ENCODE data around the gene LSMEM2.

The LSMEM2 gene

GRCh38 chr3:50288387-50289007 lies 9.6 kb downstream of the LSMEM2 start:
- no peak overlapping the region for H3K9ac ChIP-seq (ENCODE audit: low read length)
- no peak overlapping the region for H3K4me2 ChIP-seq (ENCODE audit: low read length)
- no peak overlapping the region for H4K8ac ChIP-seq (ENCODE audit: low read depth, low read length)
- WGBS (ENCODE audit: extremely low coverage, insufficient coverage, low lambda C conversion rate) = no CpG with 5 or more reads among the region's 23 CpGs
- peaks cover 14% of the 10 kb centered on the region for H3K79me2 ChIP-seq (ENCODE audit: control insufficient read depth, insufficient read depth, low read length)
- no peak overlapping the region for H4K5ac ChIP-seq (ENCODE audit: low read length)
- H3K36me3 ChIP-seq (ENCODE audit: control insufficient read depth, insufficient read depth, low read length) = peaks cover 15% of the 10 kb centered on the region
- no peaks in the 10 kb centered on the region for H3K27me3 ChIP-seq (ENCODE audit: insufficient read depth, low read length, poor library complexity)
- H3K23ac ChIP-seq (ENCODE audit: low read length) = no peak overlapping the region
- H3K4me1 ChIP-seq (ENCODE audit: control insufficient read depth, low read depth, low read length) = peaks cover 3% of the 10 kb centered on the region
- no peak overlapping the region for H3K56ac ChIP-seq (ENCODE audit: low read length)
- H2BK120ac ChIP-seq (ENCODE audit: low read depth, low read length) = no peak overlapping the region
- no peak overlapping the region for H3K4ac ChIP-seq (ENCODE audit: low read depth, low read length)
- H3K18ac ChIP-seq (ENCODE audit: low read length) = no peak overlapping the region
- H2BK15ac ChIP-seq (replicated peaks; ENCODE audit: low read depth) = no peak overlapping the region
- H3K4me3 ChIP-seq (ENCODE audit: low read length) = no peak overlapping the region
- H3K27ac ChIP-seq (ENCODE audit: low read depth, low read length) = no peak overlapping the region
- H2AK5ac ChIP-seq (ENCODE audit: low read length) = no peak overlapping the region
- H2BK5ac ChIP-seq (ENCODE audit: low read length) = no peak overlapping the region
- peaks cover 15% of the 10 kb centered on the region for H3K79me1 ChIP-seq (ENCODE audit: low read length)
- no peak for DNase-seq

DNA sequence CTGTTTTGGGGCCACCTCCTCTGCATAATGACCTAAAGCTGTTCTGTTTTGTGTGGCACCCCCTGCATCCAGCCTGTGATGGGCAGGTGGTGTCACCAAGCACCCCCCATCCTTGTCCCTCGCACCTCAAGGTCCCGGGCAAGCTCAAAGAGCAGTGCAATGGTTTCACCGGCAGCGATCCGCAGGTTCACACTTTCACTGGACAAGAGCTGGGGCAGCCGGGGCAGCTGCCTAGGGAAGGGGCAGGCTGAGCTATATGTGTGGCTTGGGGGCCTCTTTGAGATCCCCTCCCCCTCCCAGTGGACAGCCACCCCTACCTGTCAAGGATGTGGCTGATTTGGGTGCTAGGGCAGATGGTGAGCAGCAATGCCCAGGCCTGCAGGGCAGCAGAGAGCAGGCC lies 10.2 kb downstream of the LSMEM2 start:
- H4K5ac ChIP-seq (ENCODE audit: low read length) = no peak overlapping the region
- no peak overlapping the region for H3K23ac ChIP-seq (ENCODE audit: low read length)
- H3K36me3 ChIP-seq (ENCODE audit: control insufficient read depth, insufficient read depth, low read length) = peaks cover 15% of the 10 kb centered on the region
- no peak overlapping the region for H3K27ac ChIP-seq (ENCODE audit: low read depth, low read length)
- H3K4ac ChIP-seq (ENCODE audit: low read depth, low read length) = no peak overlapping the region
- no peak overlapping the region for H2AK5ac ChIP-seq (ENCODE audit: low read length)
- H3K79me1 ChIP-seq (ENCODE audit: low read length) = peaks cover 15% of the 10 kb centered on the region
- no peak overlapping the region for H3K56ac ChIP-seq (ENCODE audit: low read length)
- no peak overlapping the region for H4K8ac ChIP-seq (ENCODE audit: low read depth, low read length)
- H3K4me2 ChIP-seq (ENCODE audit: low read length) = no peak overlapping the region
- no peak overlapping the region for H2BK5ac ChIP-seq (ENCODE audit: low read length)
- no peak overlapping the region for H3K9ac ChIP-seq (ENCODE audit: low read length)
- H2BK15ac ChIP-seq (replicated peaks; ENCODE audit: low read depth) = no peak overlapping the region
- DNase-seq = no peak
- WGBS (ENCODE audit: extremely low coverage, insufficient coverage, low lambda C conversion rate) = no CpG with 5 or more reads among the region's 6 CpGs
- no peak overlapping the region for H3K18ac ChIP-seq (ENCODE audit: low read length)
- H3K79me2 ChIP-seq (ENCODE audit: control insufficient read depth, insufficient read depth, low read length) = peaks cover 14% of the 10 kb centered on the region
- no peaks in the 10 kb centered on the region for H3K27me3 ChIP-seq (ENCODE audit: insufficient read depth, low read length, poor library complexity)
- H3K4me1 ChIP-seq (ENCODE audit: control insufficient read depth, low read depth, low read length) = peaks cover 3% of the 10 kb centered on the region
- no peak overlapping the region for H3K4me3 ChIP-seq (ENCODE audit: low read length)
- H2BK120ac ChIP-seq (ENCODE audit: low read depth, low read length) = no peak overlapping the region

GRCh38 chr3:50290161-50290641 lies 11.3 kb downstream of the LSMEM2 start:
- Histone ChIP-seq H3K36me3 (ENCODE audit: control insufficient read depth, insufficient read depth, low read length) (peaks cover 15% of the 10 kb centered on the region), H3K23ac (ENCODE audit: low read length) (no peak overlapping the region), H2BK15ac (replicated peaks; ENCODE audit: low read depth) (no peak overlapping the region), H3K4me2 (ENCODE audit: low read length) (no peak overlapping the region), H3K4me3 (ENCODE audit: low read length) (no peak overlapping the region), H2BK120ac (ENCODE audit: low read depth, low read length) (no peak overlapping the region), H4K8ac (ENCODE audit: low read depth, low read length) (no peak overlapping the region), H3K4me1 (ENCODE audit: control insufficient read depth, low read depth, low read length) (peaks cover 3% of the 10 kb centered on the region), H4K5ac (ENCODE audit: low read length) (no peak overlapping the region), H3K56ac (ENCODE audit: low read length) (no peak overlapping the region), H3K4ac (ENCODE audit: low read depth, low read length) (no peak overlapping the region), H2AK5ac (ENCODE audit: low read length) (no peak overlapping the region), H3K27me3 (ENCODE audit: insufficient read depth, low read length, poor library complexity) (no peaks in the 10 kb centered on the region), H2BK5ac (ENCODE audit: low read length) (no peak overlapping the region), H3K79me2 (ENCODE audit: control insufficient read depth, insufficient read depth, low read length) (peaks cover 14% of the 10 kb centered on the region), H3K18ac (ENCODE audit: low read length) (no peak overlapping the region), H3K79me1 (ENCODE audit: low read length) (peaks cover 15% of the 10 kb centered on the region), H3K9ac (ENCODE audit: low read length) (no peak overlapping the region), H3K27ac (ENCODE audit: low read depth, low read length) (no peak overlapping the region)
- DNase-seq = no peak
- WGBS (ENCODE audit: extremely low coverage, insufficient coverage, low lambda C conversion rate) = no CpG with 5 or more reads among the region's 16 CpGs

DNA sequence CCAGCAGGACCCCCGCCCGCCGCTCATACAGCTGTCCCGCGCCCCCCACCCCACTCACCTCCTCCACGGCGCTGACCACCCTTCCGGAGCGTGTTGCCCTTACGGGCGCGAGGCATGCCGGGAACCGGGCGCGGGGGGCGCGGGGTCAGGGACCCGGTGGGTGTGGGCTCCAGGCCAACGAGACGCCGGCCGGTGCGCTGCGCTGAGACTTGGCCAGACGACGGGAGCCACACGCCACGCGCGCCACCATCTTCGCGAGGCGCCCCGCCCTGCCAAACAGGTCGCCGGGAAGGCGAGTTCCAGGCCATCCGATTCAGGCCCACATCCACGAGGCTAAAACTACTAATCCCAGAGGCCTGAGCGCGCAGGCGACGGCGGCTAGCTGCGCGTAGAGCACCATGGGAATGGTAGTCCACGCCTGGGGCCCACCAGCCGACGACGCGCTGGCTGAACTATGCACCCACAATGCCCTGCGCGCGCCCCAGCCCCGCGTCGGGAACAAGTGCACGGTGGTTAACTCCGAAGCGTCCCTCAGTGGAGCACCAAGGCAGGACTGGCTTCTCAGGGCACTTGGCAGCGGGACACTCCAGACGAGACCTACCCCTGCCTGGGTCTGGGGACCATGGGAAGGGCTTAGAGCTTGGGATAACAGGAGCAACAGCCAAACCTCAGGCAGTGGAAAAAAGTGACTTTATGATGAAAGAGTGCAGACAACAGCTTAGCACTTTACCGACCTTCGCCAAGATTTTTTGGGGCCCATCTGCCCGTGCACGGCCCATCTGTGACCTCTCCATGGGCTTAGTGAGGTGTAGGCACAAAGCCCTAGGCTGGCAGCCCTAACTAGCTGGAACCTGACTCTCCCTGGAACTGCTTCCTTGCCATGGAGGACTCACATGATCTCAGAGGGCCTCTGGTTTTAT lies 13.5 kb downstream of the LSMEM2 start, which contains the start of gene IFRD2:
IFRD2 (minus strand) TSS at position 271 of the 920 bp plus-strand sequence; CDS start at position 116, 155 bp downstream.
- H3K27me3 ChIP-seq (ENCODE audit: insufficient read depth, low read length, poor library complexity) = no peaks in the 10 kb centered on the region
- H3K23ac ChIP-seq (ENCODE audit: low read length) = no peak within 1 kb of the TSS
- peak within 1 kb of the TSS; percentile 79 for H3K4me2 ChIP-seq (ENCODE audit: low read length)
- H3K27ac ChIP-seq (ENCODE audit: low read depth, low read length) = no peak within 1 kb of the TSS
- H3K79me1 ChIP-seq (ENCODE audit: low read length) = peaks cover 15% of the 10 kb centered on the region
- peak within 1 kb of the TSS; percentile 7 for H3K18ac ChIP-seq (ENCODE audit: low read length)
- no peak within 1 kb of the TSS for H2BK15ac ChIP-seq (replicated peaks; ENCODE audit: low read depth)
- H3K4me1 ChIP-seq (ENCODE audit: control insufficient read depth, low read depth, low read length) = peaks cover 3% of the 10 kb centered on the region
- H4K5ac ChIP-seq (ENCODE audit: low read length) = peak within 1 kb of the TSS; percentile 95
- peak within 1 kb of the TSS; percentile 35 for H2BK5ac ChIP-seq (ENCODE audit: low read length)
- WGBS (ENCODE audit: extremely low coverage, insufficient coverage, low lambda C conversion rate) = no CpG with 5 or more reads among the region's 67 CpGs
- DNase-seq = peak; percentile 99
- no peak within 1 kb of the TSS for H2BK120ac ChIP-seq (ENCODE audit: low read depth, low read length)
- peak within 1 kb of the TSS; percentile 98 for H3K9ac ChIP-seq (ENCODE audit: low read length)
- peak within 1 kb of the TSS; percentile 95 for H3K56ac ChIP-seq (ENCODE audit: low read length)
- H4K8ac ChIP-seq (ENCODE audit: low read depth, low read length) = no peak within 1 kb of the TSS
- H2AK5ac ChIP-seq (ENCODE audit: low read length) = peak within 1 kb of the TSS; percentile 27
- peaks cover 15% of the 10 kb centered on the region for H3K36me3 ChIP-seq (ENCODE audit: control insufficient read depth, insufficient read depth, low read length)
- peak within 1 kb of the TSS; percentile 96 for H3K4me3 ChIP-seq (ENCODE audit: low read length)
- H3K4ac ChIP-seq (ENCODE audit: low read depth, low read length) = peak within 1 kb of the TSS; percentile 77
- H3K79me2 ChIP-seq (ENCODE audit: control insufficient read depth, insufficient read depth, low read length) = peaks cover 14% of the 10 kb centered on the region

- H3K4me3 ChIP-seq (ENCODE audit: low read length) = no peak overlapping the region
These were observed 14.4 kb downstream of the LSMEM2 start for GRCh38 chr3:50293079-50293801.

More at GRCh38 chr3:50293079-50293801, 14.4 kb downstream of the LSMEM2 start:
- Histone ChIP-seq H2AK5ac (ENCODE audit: low read length) (no peak overlapping the region), H3K79me1 (ENCODE audit: low read length) (peaks cover 15% of the 10 kb centered on the region), H3K79me2 (ENCODE audit: control insufficient read depth, insufficient read depth, low read length) (peaks cover 14% of the 10 kb centered on the region), H3K18ac (ENCODE audit: low read length) (no peak overlapping the region), H3K4me1 (ENCODE audit: control insufficient read depth, low read depth, low read length) (peaks cover 3% of the 10 kb centered on the region), H2BK15ac (replicated peaks; ENCODE audit: low read depth) (no peak overlapping the region), H3K27ac (ENCODE audit: low read depth, low read length) (no peak overlapping the region), H3K36me3 (ENCODE audit: control insufficient read depth, insufficient read depth, low read length) (peaks cover 15% of the 10 kb centered on the region), H4K5ac (ENCODE audit: low read length) (no peak overlapping the region), H3K9ac (ENCODE audit: low read length) (peak overlapping the region; percentile 68), H4K8ac (ENCODE audit: low read depth, low read length) (no peak overlapping the region), H3K27me3 (ENCODE audit: insufficient read depth, low read length, poor library complexity) (no peaks in the 10 kb centered on the region), H3K4me2 (ENCODE audit: low read length) (no peak overlapping the region), H2BK5ac (ENCODE audit: low read length) (no peak overlapping the region), H2BK120ac (ENCODE audit: low read depth, low read length) (no peak overlapping the region), H3K56ac (ENCODE audit: low read length) (peak overlapping the region; percentile 90), H3K4ac (ENCODE audit: low read depth, low read length) (no peak overlapping the region), H3K23ac (ENCODE audit: low read length) (no peak overlapping the region)
- DNase-seq = no peak
- WGBS (ENCODE audit: extremely low coverage, insufficient coverage, low lambda C conversion rate) = no CpG with 5 or more reads among the region's 12 CpGs

All from mesendoderm (in vitro differentiated cells).